GM20431 (cell line): Measurements from ENCODE around the gene REEP1.
"Not testable (repeated sequence)": the region's sequence is repeated elsewhere in the genome, so short reads cannot be mapped to it uniquely, and the experiment has no call there.

Source experiments
- in situ Hi-C: fragments of 300-500 bp; cut with MseI, MboI; formaldehyde crosslinking; loops from one replicate; pipeline ENCODE4 v1.15.0; 2020; ENCODE audit warnings: low sequenced_read_pairs; ENCODE audit not compliant: unreplicated experiment

The REEP1 gene

DNA sequence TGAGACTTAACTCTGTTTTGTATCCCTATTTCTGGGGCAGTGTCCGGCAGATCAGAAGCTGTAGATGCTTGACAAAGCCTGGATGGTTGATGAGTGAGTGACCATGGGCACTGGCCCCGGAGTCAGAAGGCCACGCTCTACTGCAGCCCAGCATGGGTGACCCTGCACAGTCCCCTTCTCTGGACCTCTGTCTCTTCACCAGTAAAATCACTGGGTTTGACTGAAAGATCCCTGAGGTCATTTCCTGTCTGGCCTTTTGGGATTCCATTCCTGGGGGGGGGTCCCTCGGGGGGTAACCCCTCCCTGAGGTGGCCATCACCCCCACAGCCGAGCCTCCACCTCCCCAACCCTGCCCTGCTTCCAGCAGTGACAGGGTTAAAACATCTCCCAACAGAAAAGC is 106.5 kb downstream of the REEP1 start:
- in situ Hi-C loops, result no loop called here

- in situ Hi-C loops, result no loop called here
These were observed 108.2 kb downstream of the REEP1 start for GRCh38 chr2:86229221-86229620.

DNA sequence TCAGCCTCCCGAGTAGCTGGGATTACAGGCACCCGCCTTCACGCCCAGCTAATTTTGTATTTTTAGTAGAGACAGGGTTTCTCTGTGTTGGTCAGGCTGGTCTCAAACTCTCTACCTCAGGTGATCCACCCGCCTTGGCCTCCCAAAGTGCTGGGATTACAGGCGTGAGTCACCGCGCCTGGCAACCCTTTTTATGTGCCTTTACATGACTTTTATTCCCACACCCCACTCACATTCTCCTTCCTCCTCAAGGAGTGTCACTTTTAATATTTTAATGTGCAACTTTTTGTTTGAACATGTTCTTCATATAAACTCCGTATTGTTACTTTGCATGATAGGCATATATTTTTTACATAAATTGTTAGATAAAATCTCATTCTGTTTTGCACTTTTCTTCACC is 108.9 kb downstream of the REEP1 start:
- in situ Hi-C loops, result not testable (repeated sequence)

- in situ Hi-C loops, result no loop called here
These were observed 109.7 kb downstream of the REEP1 start for GRCh38 chr2:86227685-86228084.

- in situ Hi-C loops, result no loop called here
These were observed 110.5 kb downstream of the REEP1 start for GRCh38 chr2:86226636-86227520.

GRCh38 chr2:86226070-86226469 is 111.4 kb downstream of the REEP1 start:
- in situ Hi-C loops, result no loop called here

DNA sequence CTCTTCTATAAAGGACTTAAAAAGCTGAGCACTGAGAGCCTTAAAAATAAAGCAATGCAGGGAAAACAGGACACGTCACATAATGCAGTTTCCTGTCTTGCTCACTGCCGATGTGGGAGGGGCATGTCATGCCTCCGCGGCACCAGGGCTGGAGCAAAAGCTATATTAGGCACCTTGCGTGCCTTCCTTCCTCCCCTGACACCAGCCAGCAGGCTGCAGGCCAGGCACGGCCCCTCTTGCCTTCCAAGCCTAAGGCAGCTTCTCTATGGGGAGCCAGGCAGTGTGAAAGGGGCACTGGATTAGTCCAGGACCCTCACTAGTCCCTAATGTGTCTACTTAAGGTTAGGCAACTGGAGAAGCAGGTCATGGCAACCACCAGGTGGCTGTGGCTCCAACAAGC is 111.8 kb downstream of the REEP1 start:
- in situ Hi-C loops, result no loop called here

GRCh38 chr2:86224645-86225355 is 112.6 kb downstream of the REEP1 start:
- in situ Hi-C loops, result no loop called here

- in situ Hi-C loops, result no loop called here
These were observed 113.4 kb downstream of the REEP1 start for GRCh38 chr2:86223927-86224560.

GRCh38 chr2:86223140-86223926 is 114.1 kb downstream of the REEP1 start:
- in situ Hi-C loops, result no loop called here

DNA sequence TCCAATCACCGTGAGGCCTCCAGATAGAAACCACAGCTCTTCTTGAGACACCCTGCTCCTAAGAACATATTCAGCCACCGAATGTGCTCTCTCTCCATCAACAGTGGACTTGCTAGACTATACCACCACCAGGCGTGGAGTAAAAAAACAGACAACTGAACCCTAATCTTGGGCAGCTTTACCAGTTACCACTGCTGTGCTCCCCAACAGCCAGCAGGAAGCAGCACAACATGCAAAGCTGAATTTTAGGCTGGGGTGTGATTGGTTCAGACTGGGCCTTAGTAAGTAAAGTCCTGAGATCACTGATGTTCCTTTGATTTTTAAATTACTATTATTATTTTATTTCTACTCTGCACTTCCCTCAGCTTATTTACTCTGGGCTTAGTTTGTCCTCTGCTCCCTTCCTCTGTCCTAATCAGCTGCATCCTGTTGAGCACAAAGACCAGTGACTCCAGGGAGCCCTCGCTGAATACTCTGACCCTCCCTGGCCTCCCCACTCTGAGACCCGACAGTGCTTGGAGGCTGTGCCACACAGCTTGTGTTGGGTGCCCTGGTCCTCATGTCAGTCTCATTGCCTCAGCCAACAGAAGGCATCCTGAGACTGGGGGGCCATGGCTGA is 116.3 kb downstream of the REEP1 start:
- in situ Hi-C loops, result no loop called here

DNA sequence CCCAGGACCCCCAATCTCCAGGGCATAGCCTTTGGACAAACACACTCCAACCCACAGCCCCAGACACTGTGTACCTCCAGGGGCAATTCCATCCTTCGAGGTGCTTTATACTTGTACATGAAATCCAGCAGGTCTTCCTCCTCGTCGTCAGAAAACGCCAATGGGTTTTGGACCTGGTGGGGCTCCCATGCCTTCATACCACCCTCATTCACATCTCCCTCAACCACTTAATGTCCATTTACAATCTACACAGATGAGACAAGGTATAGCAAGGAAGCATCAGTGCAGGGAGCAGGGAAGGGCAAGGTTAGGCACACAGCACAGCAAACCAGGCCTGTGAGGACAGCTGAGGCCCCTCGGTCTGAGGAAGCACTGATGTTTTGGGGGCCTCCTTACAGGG is 117.5 kb downstream of the REEP1 start:
- in situ Hi-C loops, result no loop called here

DNA sequence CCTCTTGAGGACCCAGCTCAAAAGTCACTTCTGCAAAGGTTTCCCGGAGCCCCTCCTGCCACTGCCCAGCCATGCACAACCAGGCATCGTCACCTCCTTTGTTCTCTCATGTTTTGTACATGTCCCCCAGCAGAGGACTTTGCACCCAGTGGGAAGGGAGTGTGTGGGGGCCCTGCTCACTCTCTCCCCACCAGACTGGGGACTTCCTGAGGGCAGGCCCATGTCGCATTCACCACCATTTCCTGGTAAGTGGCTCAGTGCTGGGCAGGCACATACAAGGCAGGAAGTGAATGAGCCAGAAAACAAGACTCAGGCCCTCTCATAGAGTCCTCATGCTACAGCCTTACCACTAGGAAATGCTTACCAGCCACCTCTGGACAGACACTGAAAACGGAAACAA is 119.3 kb downstream of the REEP1 start:
- in situ Hi-C loops, result no loop called here

DNA sequence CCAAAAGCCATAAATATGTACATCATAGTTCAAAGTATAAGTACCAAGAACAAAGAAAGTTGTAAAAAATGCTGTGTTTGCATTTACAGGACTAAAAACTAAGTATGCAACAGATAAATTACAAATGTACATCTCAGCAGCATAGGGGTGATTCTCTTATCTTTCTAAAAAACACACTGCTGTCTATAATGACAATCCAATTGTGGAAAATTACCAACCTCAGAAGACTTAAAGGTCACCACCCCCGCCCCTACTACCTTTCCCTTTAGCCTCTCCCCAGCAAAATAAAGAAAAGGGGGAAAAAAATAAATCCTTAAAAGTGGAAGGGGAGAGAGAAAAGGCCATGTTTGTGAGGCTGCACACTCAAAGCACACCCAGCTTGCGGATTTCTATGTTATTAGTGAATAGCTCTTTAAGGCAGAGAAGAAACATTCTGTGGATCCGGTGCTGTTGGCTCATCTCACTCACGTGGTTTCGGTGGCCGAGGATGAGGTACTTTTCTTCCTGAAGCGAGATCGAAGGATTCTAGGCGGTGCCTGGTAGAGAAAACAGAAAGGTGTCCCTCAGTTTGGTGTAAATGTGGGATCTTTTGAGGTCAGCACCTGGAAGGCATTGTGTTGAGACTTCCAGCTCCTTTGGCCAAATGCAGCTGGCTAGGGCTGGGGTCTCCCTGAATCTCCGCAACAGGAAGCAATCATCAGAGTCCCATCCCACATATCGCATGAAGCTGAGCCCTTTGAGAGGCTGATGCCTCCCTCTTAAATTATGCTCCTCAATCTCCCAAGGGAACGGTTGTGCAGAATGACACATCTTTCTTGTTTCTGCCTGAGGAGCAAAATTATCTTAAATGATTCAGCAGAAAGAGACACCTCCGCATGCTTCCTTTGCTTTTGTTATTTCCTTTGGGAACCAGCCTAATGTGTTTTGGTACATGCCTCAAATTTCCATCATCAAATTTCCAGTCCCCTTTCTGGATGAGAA is 120.6 kb downstream of the REEP1 start:
- in situ Hi-C loops, result no loop called here

- in situ Hi-C loops, result no loop called here
These were observed 123.0 kb downstream of the REEP1 start for GRCh38 chr2:86214503-86214832.

GRCh38 chr2:86213699-86214502 is 123.5 kb downstream of the REEP1 start:
- in situ Hi-C loops, result no loop called here

DNA sequence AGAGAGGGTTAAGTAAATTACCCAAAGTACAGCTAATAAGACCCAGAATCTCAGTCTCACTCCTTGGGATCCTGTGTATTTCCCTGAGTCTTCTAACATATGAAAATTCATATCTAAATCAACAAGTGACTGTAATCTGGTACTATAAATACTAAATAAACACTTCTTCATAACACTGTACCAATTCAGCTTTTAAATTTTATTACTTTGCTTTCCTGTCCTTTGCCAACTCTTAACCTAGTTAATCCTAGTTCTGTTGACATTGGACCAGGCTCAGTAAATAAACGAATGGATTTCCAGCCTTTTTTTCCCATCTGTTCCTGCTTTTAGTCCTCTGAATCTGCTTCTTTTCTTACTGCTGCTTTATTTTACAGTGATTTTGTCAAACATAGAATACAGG is 124.4 kb downstream of the REEP1 start:
- in situ Hi-C loops, result no loop called here

DNA sequence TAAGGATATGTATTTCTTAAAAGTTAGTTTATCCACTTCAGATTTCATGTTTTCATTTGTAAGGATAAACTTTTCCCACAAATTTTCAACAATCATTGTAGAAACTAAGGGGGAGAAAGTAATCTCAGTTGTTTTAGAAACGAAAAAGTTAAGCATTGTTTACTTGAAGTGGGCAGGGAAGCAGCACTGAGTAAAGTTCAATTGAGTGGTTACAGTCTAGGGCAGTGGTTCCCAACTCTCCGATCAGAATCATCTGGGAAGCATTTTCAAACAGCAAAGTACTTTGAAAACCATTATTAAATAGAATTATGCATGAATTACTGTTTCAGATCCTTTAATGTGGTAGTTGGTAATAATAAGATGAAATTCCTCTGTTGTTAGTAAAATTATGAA is 125.6 kb downstream of the REEP1 start:
- in situ Hi-C loops, result no loop called here
